Fibroblast of lung (primary cell): ENCODE measurements around the gene COL4A1.

Experiments
- CTCF ChIP-seq, 2 donors: IDR thresholded peaks in 1 of 2; conservative IDR thresholded peaks in 1 of 2; 1 replicate in 1 of 2; 2 replicates in 1 of 2; pipeline ENCODE4 v1.5.1; 2011 to 2012; ENCODE audit warnings: low read length in 2 of 2, control low read depth in 1 of 2, inconsistent platforms in 1 of 2, low read depth in 1 of 2, mild to moderate bottlenecking in 1 of 2
- EZH2 ChIP-seq: IDR thresholded peaks from 2 replicates; pipeline ENCODE4 v1.5.1; 2012; ENCODE audit warnings: low read length, control low read depth, mild to moderate bottlenecking; ENCODE audit errors: missing control alignments

GRCh38 chr13:110324026-110324749 is 17.2 kb upstream of the COL4A1 start:
- TF ChIP-seq CTCF (conservative IDR thresholded peaks at IDR 0.05 in 1 of 2, IDR thresholded peaks at IDR 0.05 in 1 of 2; ENCODE audit: low read depth in 1 of 2, low read length in 2 of 2) (no peak), EZH2 (no peak)
